ENCODE measurements around the gene BCAS3.

GRCh38 chr17:60749050-60749449 is 71.4 kb downstream of the BCAS3 start:
- TF ChIP-seq GATA2 (IDR thresholded peaks at IDR 0.05; ENCODE audit: low read depth, low read length) (no peak), GATA3 (IDR thresholded peaks at IDR 0.05; ENCODE audit: low read depth, low read length) (no peak)

Measured in SH-SY5Y (cell line).